ENCODE measurements around the gene NFATC2. TPM values are rescaled to one million over a fixed set of nuclear protein-coding genes. Genes with fewer than 3 reads are reported as not detected.

The NFATC2 gene
- total RNA-seq, 1 donor: 0.36 TPM

GRCh38 chr20:51498765-51499540, 43.6 kb downstream of the NFATC2 start:
- TF ChIP-seq CTCF (IDR thresholded peaks at IDR 0.05; ENCODE audit: extremely low read depth, low read depth, low read length): no peak
- Histone ChIP-seq H3K4me2 (ENCODE audit: insufficient read depth, low read length) (no peak overlapping the region), H2AFZ (ENCODE audit: low read length) (no peak overlapping the region), H3K27me3 (ENCODE audit: insufficient read depth, low read length) (no peaks in the 10 kb centered on the region), H3K4me3 (ENCODE audit: insufficient read depth, low read length) (no peak overlapping the region), H4K20me1 (ENCODE audit: insufficient read depth, low read length) (no peaks in the 10 kb centered on the region), H3K9me3 (ENCODE audit: low read depth, low read length) (no peaks in the 10 kb centered on the region), H3K79me2 (ENCODE audit: insufficient read depth, low read length) (no peaks in the 10 kb centered on the region), H3K27ac (ENCODE audit: low read depth, low read length) (no peak overlapping the region), H3K4me1 (ENCODE audit: insufficient read depth, low read length) (peaks cover 13% of the 10 kb centered on the region), H3K36me3 (ENCODE audit: insufficient read depth, low read length) (no peaks in the 10 kb centered on the region)
- DNase-seq (ENCODE audit: insufficient read length, low spot score, missing footprints): no peak

GRCh38 chr20:51497542-51498467, 44.7 kb downstream of the NFATC2 start:
- Histone ChIP-seq H3K4me3 (ENCODE audit: insufficient read depth, low read length) (peak overlapping the region; percentile 20), H3K79me2 (ENCODE audit: insufficient read depth, low read length) (no peaks in the 10 kb centered on the region), H3K36me3 (ENCODE audit: insufficient read depth, low read length) (no peaks in the 10 kb centered on the region), H3K27ac (ENCODE audit: low read depth, low read length) (peak overlapping the region; percentile 21), H4K20me1 (ENCODE audit: insufficient read depth, low read length) (no peaks in the 10 kb centered on the region), H3K4me1 (ENCODE audit: insufficient read depth, low read length) (peaks cover 13% of the 10 kb centered on the region), H3K4me2 (ENCODE audit: insufficient read depth, low read length) (peak overlapping the region; percentile 68), H3K9me3 (ENCODE audit: low read depth, low read length) (no peaks in the 10 kb centered on the region), H2AFZ (ENCODE audit: low read length) (peak overlapping the region; percentile 64), H3K27me3 (ENCODE audit: insufficient read depth, low read length) (no peaks in the 10 kb centered on the region)
- peak; percentile 95 for DNase-seq (ENCODE audit: insufficient read length, low spot score, missing footprints)
- no peak for TF ChIP-seq CTCF (IDR thresholded peaks at IDR 0.05; ENCODE audit: extremely low read depth, low read depth, low read length)

GRCh38 chr20:51496964-51497363, 45.6 kb downstream of the NFATC2 start:
- H2AFZ ChIP-seq (ENCODE audit: low read length): no peak overlapping the region
- no peak overlapping the region for H3K27ac ChIP-seq (ENCODE audit: low read depth, low read length)
- H3K36me3 ChIP-seq (ENCODE audit: insufficient read depth, low read length): no peaks in the 10 kb centered on the region
- no peak overlapping the region for H3K4me2 ChIP-seq (ENCODE audit: insufficient read depth, low read length)
- DNase-seq (ENCODE audit: insufficient read length, low spot score, missing footprints): no peak
- TF ChIP-seq CTCF (IDR thresholded peaks at IDR 0.05; ENCODE audit: extremely low read depth, low read depth, low read length): no peak
- H3K4me1 ChIP-seq (ENCODE audit: insufficient read depth, low read length): peaks cover 13% of the 10 kb centered on the region
- H3K9me3 ChIP-seq (ENCODE audit: low read depth, low read length): no peaks in the 10 kb centered on the region
- H3K4me3 ChIP-seq (ENCODE audit: insufficient read depth, low read length): no peak overlapping the region
- H3K27me3 ChIP-seq (ENCODE audit: insufficient read depth, low read length): no peaks in the 10 kb centered on the region
- H4K20me1 ChIP-seq (ENCODE audit: insufficient read depth, low read length): no peaks in the 10 kb centered on the region
- H3K79me2 ChIP-seq (ENCODE audit: insufficient read depth, low read length): no peaks in the 10 kb centered on the region
